Kidney glomerular epithelial cell (primary cell): Measurements from ENCODE around the gene RFESD.
"Not testable (repeated sequence)": the region's sequence is repeated elsewhere in the genome, so short reads cannot be mapped to it uniquely, and the experiment has no call there.

Experiments used
- DNase-seq: peaks from one replicate; lab custom pipeline; 2025; lab: John Stamatoyannopoulos, UW

The RFESD gene

GRCh38 chr5:95628933-95629332 lies 17.6 kb upstream of the RFESD start:
- DNase-seq = no peak

GRCh38 chr5:95630394-95630917 lies 16.1 kb upstream of the RFESD start:
- no peak for DNase-seq

- DNase-seq = peak; percentile 39
Observed at GRCh38 chr5:95631255-95631958, 15.2 kb upstream of the RFESD start.

- no peak for DNase-seq
Observed at GRCh38 chr5:95631991-95632675, 14.4 kb upstream of the RFESD start.

GRCh38 chr5:95632942-95633341 lies 13.6 kb upstream of the RFESD start:
- DNase-seq = not testable (repeated sequence)

GRCh38 chr5:95633671-95634070 lies 12.9 kb upstream of the RFESD start:
- no peak for DNase-seq

GRCh38 chr5:95634081-95634480 lies 12.5 kb upstream of the RFESD start:
- no peak for DNase-seq

- DNase-seq = no peak
Observed at GRCh38 chr5:95638632-95639031, 7.9 kb upstream of the RFESD start.

- DNase-seq = no peak
Observed at GRCh38 chr5:95641741-95642220, 4.8 kb upstream of the RFESD start.

GRCh38 chr5:95643152-95643551 lies 3.4 kb upstream of the RFESD start:
- no peak for DNase-seq

- peak; percentile 73 for DNase-seq
Observed at GRCh38 chr5:95644351-95645042, 2.1 kb upstream of the RFESD start.

GRCh38 chr5:95646226-95646568 lies 380 bp upstream of the RFESD start:
- not testable (repeated sequence) for DNase-seq

GRCh38 chr5:95647886-95648860 lies 1.6 kb downstream of the RFESD start:
- no peak for DNase-seq

- no peak for DNase-seq
Observed at GRCh38 chr5:95649274-95649673, 2.7 kb downstream of the RFESD start.

GRCh38 chr5:95649842-95650620 lies 3.5 kb downstream of the RFESD start:
- no peak for DNase-seq

GRCh38 chr5:95652849-95653248 lies 6.3 kb downstream of the RFESD start:
- DNase-seq = no peak

GRCh38 chr5:95654196-95654595 lies 7.6 kb downstream of the RFESD start:
- no peak for DNase-seq

- DNase-seq = no peak
Observed at GRCh38 chr5:95655575-95655974, 9.0 kb downstream of the RFESD start.

- DNase-seq = no peak
Observed at GRCh38 chr5:95660060-95660459, 13.5 kb downstream of the RFESD start.

GRCh38 chr5:95662946-95663345 lies 16.4 kb downstream of the RFESD start:
- DNase-seq = no peak
